Measurements from ENCODE around the gene FERMT3. TPM values are rescaled to one million over a fixed set of nuclear protein-coding genes. Genes with fewer than 3 reads are reported as not detected.

FERMT3 gene
- total RNA-seq, 4 donors from 2014 or later: 23.5 to 97.6 (median 42.2) TPM

DNA sequence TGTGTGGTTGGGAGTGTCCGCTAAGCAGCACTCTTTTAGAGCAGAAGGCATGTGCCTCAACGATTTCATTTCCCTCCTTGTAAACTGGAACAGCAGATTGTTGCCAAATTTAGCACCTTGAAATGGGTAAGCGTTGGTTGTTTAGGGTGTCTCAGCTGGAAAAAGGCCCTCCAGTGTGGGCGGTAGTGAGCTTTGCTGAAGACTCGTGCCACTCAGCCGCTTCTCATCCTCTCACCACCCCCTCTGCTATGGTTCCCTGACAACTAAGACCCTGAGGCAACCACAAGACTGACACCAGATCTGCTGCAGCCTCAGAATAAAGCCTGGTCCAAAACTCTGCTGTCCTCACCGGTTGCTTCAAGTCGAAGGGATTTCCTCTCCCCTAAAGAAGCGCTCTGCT lies 9.9 kb upstream of the FERMT3 start:
- TF ChIP-seq, protein P1, sequence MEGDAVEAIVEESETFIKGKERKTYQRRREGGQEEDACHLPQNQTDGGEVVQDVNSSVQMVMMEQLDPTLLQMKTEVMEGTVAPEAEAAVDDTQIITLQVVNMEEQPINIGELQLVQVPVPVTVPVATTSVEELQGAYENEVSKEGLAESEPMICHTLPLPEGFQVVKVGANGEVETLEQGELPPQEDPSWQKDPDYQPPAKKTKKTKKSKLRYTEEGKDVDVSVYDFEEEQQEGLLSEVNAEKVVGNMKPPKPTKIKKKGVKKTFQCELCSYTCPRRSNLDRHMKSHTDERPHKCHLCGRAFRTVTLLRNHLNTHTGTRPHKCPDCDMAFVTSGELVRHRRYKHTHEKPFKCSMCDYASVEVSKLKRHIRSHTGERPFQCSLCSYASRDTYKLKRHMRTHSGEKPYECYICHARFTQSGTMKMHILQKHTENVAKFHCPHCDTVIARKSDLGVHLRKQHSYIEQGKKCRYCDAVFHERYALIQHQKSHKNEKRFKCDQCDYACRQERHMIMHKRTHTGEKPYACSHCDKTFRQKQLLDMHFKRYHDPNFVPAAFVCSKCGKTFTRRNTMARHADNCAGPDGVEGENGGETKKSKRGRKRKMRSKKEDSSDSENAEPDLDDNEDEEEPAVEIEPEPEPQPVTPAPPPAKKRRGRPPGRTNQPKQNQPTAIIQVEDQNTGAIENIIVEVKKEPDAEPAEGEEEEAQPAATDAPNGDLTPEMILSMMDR (IDR thresholded peaks at IDR 0.05; ENCODE audit: low read depth): no peak

DNA sequence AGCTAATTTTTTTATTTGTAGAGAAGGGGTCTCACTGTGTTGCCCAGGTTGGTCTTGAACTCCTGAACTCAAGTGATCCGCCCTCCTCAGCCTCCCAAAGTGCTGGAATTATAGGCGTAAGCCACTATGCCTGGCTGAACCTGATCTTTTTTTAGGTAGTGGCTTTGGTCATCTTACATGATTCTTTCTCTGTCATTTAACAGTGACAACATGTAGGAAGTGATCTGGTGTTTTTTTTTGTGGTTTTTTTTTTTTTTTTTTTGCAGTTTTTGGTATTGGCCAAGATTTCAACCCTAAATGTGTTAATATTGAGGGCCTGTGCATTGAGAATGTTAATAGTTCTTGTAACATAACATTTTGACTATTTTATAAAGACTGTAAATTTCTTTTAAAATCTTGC lies 8.0 kb upstream of the FERMT3 start:
- TF ChIP-seq, protein P1 (IDR thresholded peaks at IDR 0.05; ENCODE audit: low read depth): no peak

DNA sequence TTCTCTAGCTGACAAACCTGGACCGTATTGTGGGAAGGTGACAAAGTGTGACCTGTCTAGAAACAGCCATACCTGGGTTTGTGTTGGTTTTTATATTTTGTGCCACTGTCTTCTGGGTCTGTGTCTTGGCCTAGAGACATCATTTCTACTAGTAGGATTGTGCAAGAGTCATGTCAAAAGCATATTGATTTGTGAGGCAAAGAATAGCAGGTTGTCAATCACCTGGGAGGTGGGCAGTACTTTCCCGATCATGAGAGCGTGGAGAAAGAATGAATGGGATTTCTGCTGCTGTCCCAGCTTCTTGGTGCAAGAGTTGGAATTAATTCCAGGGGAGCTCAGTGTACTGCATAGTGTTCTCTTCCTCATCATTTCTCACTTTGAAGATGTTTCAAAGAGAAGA lies 5.0 kb upstream of the FERMT3 start:
- TF ChIP-seq, protein P1 (IDR thresholded peaks at IDR 0.05; ENCODE audit: low read depth): no peak

- TF ChIP-seq, protein P1 (IDR thresholded peaks at IDR 0.05; ENCODE audit: low read depth): no peak
Observed at GRCh38 chr11:64202992-64203391, 3.5 kb upstream of the FERMT3 start.

DNA sequence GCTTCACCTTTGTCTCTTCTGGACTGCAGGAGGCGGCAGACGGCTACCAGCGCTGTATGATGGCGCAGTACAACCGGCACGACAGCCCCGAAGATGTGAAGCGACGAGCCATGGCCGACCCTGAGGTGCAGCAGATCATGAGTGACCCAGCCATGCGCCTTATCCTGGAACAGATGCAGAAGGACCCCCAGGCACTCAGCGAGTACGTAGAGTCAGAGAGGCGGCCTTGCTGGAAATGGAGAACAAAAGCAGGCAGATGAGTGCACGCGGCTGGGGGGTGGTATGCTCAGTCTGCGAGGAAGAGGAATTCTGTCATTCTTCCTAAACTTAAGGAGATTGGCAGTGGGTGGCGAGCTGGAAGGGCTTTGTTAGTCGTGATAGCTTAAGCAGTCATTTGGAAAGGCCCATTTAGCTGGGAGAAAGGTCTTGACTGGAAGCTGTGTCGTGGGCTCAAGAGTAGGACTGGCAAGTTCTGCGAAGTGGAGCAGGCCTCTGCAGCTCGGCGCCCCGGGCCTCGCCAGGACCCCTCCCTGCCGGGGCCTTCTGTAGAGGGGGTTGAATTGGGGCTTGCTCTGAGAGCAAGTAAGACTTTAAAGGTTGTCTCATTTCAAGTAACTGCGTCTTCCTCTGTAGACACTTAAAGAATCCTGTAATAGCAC lies 3.0 kb upstream of the FERMT3 start:
- TF ChIP-seq, protein P1 (IDR thresholded peaks at IDR 0.05; ENCODE audit: low read depth): no peak

DNA sequence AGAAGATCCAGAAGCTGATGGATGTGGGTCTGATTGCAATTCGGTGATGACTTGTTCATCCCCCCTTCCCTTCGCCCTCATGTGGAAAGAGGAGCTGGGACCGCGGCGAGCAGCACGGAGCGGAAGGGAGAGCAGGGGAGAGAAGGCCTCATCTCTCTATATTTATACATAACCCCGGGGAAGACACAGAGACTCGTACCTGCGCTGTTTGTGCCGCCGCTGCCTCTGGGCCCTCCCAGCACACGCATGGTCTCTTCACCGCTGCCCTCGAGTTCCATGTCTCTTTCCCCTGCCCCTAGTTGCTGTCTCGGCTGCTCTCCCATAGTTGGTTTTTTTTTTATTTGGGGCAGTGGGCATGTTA lies 2.5 kb upstream of the FERMT3 start:
- TF ChIP-seq, protein P1 (IDR thresholded peaks at IDR 0.05; ENCODE audit: low read depth): no peak

GRCh38 chr11:64204464-64204989 lies 2.0 kb upstream of the FERMT3 start:
- TF ChIP-seq, protein P1 (IDR thresholded peaks at IDR 0.05; ENCODE audit: low read depth): no peak

Measured in subcutaneous adipose tissue (tissue), 4 donors.